Measurements from ENCODE around the gene SLC1A7. TPM values are rescaled to one million over a fixed set of nuclear protein-coding genes. Genes with fewer than 3 reads are reported as not detected.

The SLC1A7 gene
- total and polyA plus RNA-seq, 9 donors, result 0.20 to 0.52 (median 0.42) TPM; not detected in 1

- no peaks in the 10 kb centered on the region for H3K9me3 ChIP-seq (replicated peaks; ENCODE audit: control insufficient read depth, low read depth, low read length)
- H3K36me3 ChIP-seq (ENCODE audit: control insufficient read depth, insufficient read depth, low read length), result no peaks in the 10 kb centered on the region
- H3K27ac ChIP-seq (ENCODE audit: low read length), result no peak overlapping the region
- WGBS (ENCODE audit: insufficient coverage), result 84% methylated on average over 8 of the region's 8 CpGs
- no peaks in the 10 kb centered on the region for H3K27me3 ChIP-seq (ENCODE audit: control insufficient read depth, insufficient read depth, low read length)
- H3K4me3 ChIP-seq (ENCODE audit: low read length), result no peak overlapping the region
- DNase-seq, result no peak
- peaks cover 41% of the 10 kb centered on the region for H3K4me1 ChIP-seq (ENCODE audit: control insufficient read depth, insufficient read depth, low read length)
These were observed 57.9 kb downstream of the SLC1A7 start for GRCh38 chr1:53084589-53084971.

GRCh38 chr1:53083636-53084588 is 58.5 kb downstream of the SLC1A7 start:
- Histone ChIP-seq H3K36me3 (ENCODE audit: control insufficient read depth, insufficient read depth, low read length) (no peaks in the 10 kb centered on the region), H3K27me3 (ENCODE audit: control insufficient read depth, insufficient read depth, low read length) (no peaks in the 10 kb centered on the region), H3K4me1 (ENCODE audit: control insufficient read depth, insufficient read depth, low read length) (peaks cover 34% of the 10 kb centered on the region), H3K4me3 (ENCODE audit: low read length) (no peak overlapping the region), H3K9me3 (replicated peaks; ENCODE audit: control insufficient read depth, low read depth, low read length) (no peaks in the 10 kb centered on the region), H3K27ac (ENCODE audit: low read length) (no peak overlapping the region)
- DNase-seq, result no peak
- 70% methylated on average over 15 of the region's 17 CpGs for WGBS (ENCODE audit: insufficient coverage)

GRCh38 chr1:53082826-53083455 is 59.5 kb downstream of the SLC1A7 start:
- no peaks in the 10 kb centered on the region for H3K9me3 ChIP-seq (replicated peaks; ENCODE audit: control insufficient read depth, low read depth, low read length)
- 61% methylated on average over 9 of the region's 13 CpGs for WGBS (ENCODE audit: insufficient coverage)
- no peaks in the 10 kb centered on the region for H3K36me3 ChIP-seq (ENCODE audit: control insufficient read depth, insufficient read depth, low read length)
- H3K4me3 ChIP-seq (ENCODE audit: low read length), result no peak overlapping the region
- H3K27ac ChIP-seq (ENCODE audit: low read length), result no peak overlapping the region
- peaks cover 24% of the 10 kb centered on the region for H3K4me1 ChIP-seq (ENCODE audit: control insufficient read depth, insufficient read depth, low read length)
- DNase-seq, result no peak
- no peaks in the 10 kb centered on the region for H3K27me3 ChIP-seq (ENCODE audit: control insufficient read depth, insufficient read depth, low read length)

GRCh38 chr1:53081384-53082066 is 60.9 kb downstream of the SLC1A7 start:
- Histone ChIP-seq H3K9me3 (replicated peaks; ENCODE audit: control insufficient read depth, low read depth, low read length) (no peaks in the 10 kb centered on the region), H3K27ac (ENCODE audit: low read length) (no peak overlapping the region), H3K36me3 (ENCODE audit: control insufficient read depth, insufficient read depth, low read length) (no peaks in the 10 kb centered on the region), H3K4me1 (ENCODE audit: control insufficient read depth, insufficient read depth, low read length) (peaks cover 10% of the 10 kb centered on the region), H3K27me3 (ENCODE audit: control insufficient read depth, insufficient read depth, low read length) (no peaks in the 10 kb centered on the region), H3K4me3 (ENCODE audit: low read length) (no peak overlapping the region)
- WGBS (ENCODE audit: insufficient coverage), result 66% methylated on average over 6 of the region's 14 CpGs
- DNase-seq, result no peak

- WGBS (ENCODE audit: insufficient coverage), result 79% methylated on average over 13 of the region's 15 CpGs
- no peak for DNase-seq
These were observed 61.7 kb downstream of the SLC1A7 start for GRCh38 chr1:53080769-53081168.

GRCh38 chr1:53080041-53080440 is 62.4 kb downstream of the SLC1A7 start:
- 100% methylated on average over 1 of the region's 3 CpGs for WGBS (ENCODE audit: insufficient coverage)
- Histone ChIP-seq H3K27ac (ENCODE audit: low read length) (no peak overlapping the region), H3K9me3 (replicated peaks; ENCODE audit: control insufficient read depth, low read depth, low read length) (no peaks in the 10 kb centered on the region), H3K36me3 (ENCODE audit: control insufficient read depth, insufficient read depth, low read length) (no peaks in the 10 kb centered on the region), H3K4me3 (ENCODE audit: low read length) (no peak overlapping the region), H3K27me3 (ENCODE audit: control insufficient read depth, insufficient read depth, low read length) (no peaks in the 10 kb centered on the region), H3K4me1 (ENCODE audit: control insufficient read depth, insufficient read depth, low read length) (peaks cover 5% of the 10 kb centered on the region)
- no peak for DNase-seq

More at GRCh38 chr1:53080769-53081168, 61.7 kb downstream of the SLC1A7 start:
- Histone ChIP-seq H3K36me3 (ENCODE audit: control insufficient read depth, insufficient read depth, low read length) (no peaks in the 10 kb centered on the region), H3K4me1 (ENCODE audit: control insufficient read depth, insufficient read depth, low read length) (peaks cover 5% of the 10 kb centered on the region), H3K27ac (ENCODE audit: low read length) (no peak overlapping the region), H3K9me3 (replicated peaks; ENCODE audit: control insufficient read depth, low read depth, low read length) (no peaks in the 10 kb centered on the region), H3K27me3 (ENCODE audit: control insufficient read depth, insufficient read depth, low read length) (no peaks in the 10 kb centered on the region), H3K4me3 (ENCODE audit: low read length) (no peak overlapping the region)

- Histone ChIP-seq H3K4me1 (ENCODE audit: control insufficient read depth, insufficient read depth, low read length) (peaks cover 9% of the 10 kb centered on the region), H3K27me3 (ENCODE audit: control insufficient read depth, insufficient read depth, low read length) (no peaks in the 10 kb centered on the region), H3K9me3 (replicated peaks; ENCODE audit: control insufficient read depth, low read depth, low read length) (no peaks in the 10 kb centered on the region), H3K4me3 (ENCODE audit: low read length) (no peak overlapping the region), H3K27ac (ENCODE audit: low read length) (no peak overlapping the region), H3K36me3 (ENCODE audit: control insufficient read depth, insufficient read depth, low read length) (no peaks in the 10 kb centered on the region)
- WGBS (ENCODE audit: insufficient coverage), result 91% methylated on average over 3 of the region's 4 CpGs
- DNase-seq, result no peak
These were observed 63.2 kb downstream of the SLC1A7 start for GRCh38 chr1:53079251-53079650.

GRCh38 chr1:53078333-53079101 is 63.9 kb downstream of the SLC1A7 start:
- Histone ChIP-seq H3K27ac (ENCODE audit: low read length) (no peak overlapping the region), H3K9me3 (replicated peaks; ENCODE audit: control insufficient read depth, low read depth, low read length) (no peaks in the 10 kb centered on the region), H3K27me3 (ENCODE audit: control insufficient read depth, insufficient read depth, low read length) (no peaks in the 10 kb centered on the region), H3K4me3 (ENCODE audit: low read length) (no peak overlapping the region), H3K36me3 (ENCODE audit: control insufficient read depth, insufficient read depth, low read length) (no peaks in the 10 kb centered on the region), H3K4me1 (ENCODE audit: control insufficient read depth, insufficient read depth, low read length) (peaks cover 14% of the 10 kb centered on the region)
- WGBS (ENCODE audit: insufficient coverage), result 93% methylated on average over 46 of the region's 46 CpGs
- DNase-seq, result no peak

GRCh38 chr1:53077599-53077965 is 64.9 kb downstream of the SLC1A7 start:
- Histone ChIP-seq H3K9me3 (replicated peaks; ENCODE audit: control insufficient read depth, low read depth, low read length) (no peaks in the 10 kb centered on the region), H3K4me1 (ENCODE audit: control insufficient read depth, insufficient read depth, low read length) (peaks cover 12% of the 10 kb centered on the region), H3K36me3 (ENCODE audit: control insufficient read depth, insufficient read depth, low read length) (no peaks in the 10 kb centered on the region), H3K27me3 (ENCODE audit: control insufficient read depth, insufficient read depth, low read length) (no peaks in the 10 kb centered on the region), H3K27ac (ENCODE audit: low read length) (no peak overlapping the region), H3K4me3 (ENCODE audit: low read length) (no peak overlapping the region)
- DNase-seq, result no peak
- WGBS (ENCODE audit: insufficient coverage), result 91% methylated on average over 11 of the region's 13 CpGs

Data from muscle of leg (tissue), 11 donors.